ENCODE measurements around the gene TTC9C.

TTC9C gene

GRCh38 chr11:62712861-62713260 lies 15.4 kb upstream of the TTC9C start:
- TF ChIP-seq CTCF (IDR thresholded peaks at IDR 0.05; ENCODE audit: low read depth, low read length, poor library complexity, severe bottlenecking) (no peak), EZH2phosphoT487 (IDR thresholded peaks at IDR 0.05; ENCODE audit: borderline replicate concordance, low read length) (no peak)
- H3F3A ChIP-seq (ENCODE audit: control insufficient read depth, insufficient read depth): peaks cover 62% of the 10 kb centered on the region
- H3K4me2 ChIP-seq (ENCODE audit: low read length): no peak overlapping the region
- peaks cover 29% of the 10 kb centered on the region for H3K79me2 ChIP-seq (ENCODE audit: control insufficient read depth, low read length)
- H4K20me1 ChIP-seq (ENCODE audit: control insufficient read depth, insufficient read depth, low read depth, low read length): no peaks in the 10 kb centered on the region
- peaks cover 24% of the 10 kb centered on the region for H3K4me1 ChIP-seq (ENCODE audit: control insufficient read depth, low read length)
- H3K27ac ChIP-seq (ENCODE audit: low read depth, low read length): peak overlapping the region; percentile 5; the same call in 1 of the 2 replicates
- H3K27me3 ChIP-seq (ENCODE audit: control insufficient read depth, low read length): no peaks in the 10 kb centered on the region
- no peaks in the 10 kb centered on the region for H3K9me2 ChIP-seq (replicated peaks; ENCODE audit: control insufficient read depth, low read length)
- H3K36me3 ChIP-seq (ENCODE audit: control insufficient read depth, low read length): peaks cover 80% of the 10 kb centered on the region
- no peak overlapping the region for H3K4me3 ChIP-seq (ENCODE audit: low read length)
- H3K9me3 ChIP-seq (ENCODE audit: control insufficient read depth, insufficient read depth, low read length): no peaks in the 10 kb centered on the region

DNA sequence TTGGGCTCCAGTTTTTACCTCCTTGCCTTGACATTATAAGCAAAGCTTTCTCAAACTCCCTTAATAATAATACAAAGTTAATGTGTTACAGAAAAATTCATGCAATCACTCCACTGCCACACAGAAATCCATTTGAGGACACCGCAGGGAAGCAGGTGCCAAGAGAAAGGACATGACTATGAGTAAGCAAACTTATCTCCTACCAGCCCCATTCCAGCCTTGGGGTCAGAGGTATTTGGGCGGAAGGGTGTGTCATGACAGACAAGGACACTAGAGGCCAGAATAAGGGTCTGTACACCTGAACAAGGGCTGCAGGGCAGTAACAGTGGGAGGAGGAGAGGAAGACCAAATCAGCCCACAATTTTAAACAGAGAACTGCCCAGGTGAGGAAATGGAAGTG lies 14.9 kb upstream of the TTC9C start:
- Histone ChIP-seq H3K27me3 (ENCODE audit: control insufficient read depth, low read length) (no peaks in the 10 kb centered on the region), H4K20me1 (ENCODE audit: control insufficient read depth, insufficient read depth, low read depth, low read length) (no peaks in the 10 kb centered on the region), H3K4me2 (ENCODE audit: low read length) (no peak overlapping the region), H3K4me1 (ENCODE audit: control insufficient read depth, low read length) (peaks cover 19% of the 10 kb centered on the region), H3K4me3 (ENCODE audit: low read length) (no peak overlapping the region), H3F3A (ENCODE audit: control insufficient read depth, insufficient read depth) (peaks cover 64% of the 10 kb centered on the region), H3K36me3 (ENCODE audit: control insufficient read depth, low read length) (peaks cover 82% of the 10 kb centered on the region), H3K79me2 (ENCODE audit: control insufficient read depth, low read length) (peaks cover 29% of the 10 kb centered on the region), H3K27ac (ENCODE audit: low read depth, low read length) (peak overlapping the region; percentile 5; the same call in 1 of the 2 replicates), H3K9me3 (ENCODE audit: control insufficient read depth, insufficient read depth, low read length) (no peaks in the 10 kb centered on the region), H3K9me2 (replicated peaks; ENCODE audit: control insufficient read depth, low read length) (no peaks in the 10 kb centered on the region)
- TF ChIP-seq EZH2phosphoT487 (IDR thresholded peaks at IDR 0.05; ENCODE audit: borderline replicate concordance, low read length): no peak
- TF ChIP-seq CTCF (IDR thresholded peaks at IDR 0.05; ENCODE audit: low read depth, low read length, poor library complexity, severe bottlenecking): no peak

GRCh38 chr11:62715150-62716130 lies 12.8 kb upstream of the TTC9C start:
- H4K20me1 ChIP-seq (ENCODE audit: control insufficient read depth, insufficient read depth, low read depth, low read length): no peaks in the 10 kb centered on the region
- no peak overlapping the region for H3K4me2 ChIP-seq (ENCODE audit: low read length)
- H3K79me2 ChIP-seq (ENCODE audit: control insufficient read depth, low read length): peaks cover 42% of the 10 kb centered on the region
- H3K4me1 ChIP-seq (ENCODE audit: control insufficient read depth, low read length): peaks cover 3% of the 10 kb centered on the region
- peaks cover 94% of the 10 kb centered on the region for H3K36me3 ChIP-seq (ENCODE audit: control insufficient read depth, low read length)
- TF ChIP-seq CTCF (IDR thresholded peaks at IDR 0.05; ENCODE audit: low read depth, low read length, poor library complexity, severe bottlenecking): no peak
- no peak for TF ChIP-seq EZH2phosphoT487 (IDR thresholded peaks at IDR 0.05; ENCODE audit: borderline replicate concordance, low read length)
- no peaks in the 10 kb centered on the region for H3K9me2 ChIP-seq (replicated peaks; ENCODE audit: control insufficient read depth, low read length)
- H3K9me3 ChIP-seq (ENCODE audit: control insufficient read depth, insufficient read depth, low read length): no peaks in the 10 kb centered on the region
- H3K27ac ChIP-seq (ENCODE audit: low read depth, low read length): no peak overlapping the region
- H3F3A ChIP-seq (ENCODE audit: control insufficient read depth, insufficient read depth): peaks cover 56% of the 10 kb centered on the region
- no peak overlapping the region for H3K4me3 ChIP-seq (ENCODE audit: low read length)
- no peaks in the 10 kb centered on the region for H3K27me3 ChIP-seq (ENCODE audit: control insufficient read depth, low read length)
